Measurements from ENCODE around the gene CASK. TPM values are rescaled to one million over a fixed set of nuclear protein-coding genes. Genes with fewer than 3 reads are reported as not detected.
"Not testable (repeated sequence)": the region's sequence is repeated elsewhere in the genome, so short reads cannot be mapped to it uniquely, and the experiment has no call there.

Gene CASK
- total and polyA plus RNA-seq, 8 donors: 4.7 to 42.5 (median 22.9) TPM

- DNase-seq: no peak
- no peak for TF ChIP-seq CTCF (IDR thresholded peaks at IDR 0.05)
- Histone ChIP-seq H3K4me1 (no peaks in the 10 kb centered on the region), H3K4me3 (no peak overlapping the region), H3K36me3 (no peaks in the 10 kb centered on the region), H3K27ac (no peak overlapping the region), H3K9me3 (no peaks in the 10 kb centered on the region), H3K27me3 (no peaks in the 10 kb centered on the region)
- ATAC-seq: no peak
- intact Hi-C loops (cut with DNase I): no loop called here
- WGBS, 2 donors: 37 to 61% methylated on average over 2 of the region's 2 CpGs
- no peak for FAIRE-seq
Observed at GRCh38 chrX:41607264-41607832, 316.0 kb downstream of the CASK start.

- WGBS, 2 donors: 88 to 98% methylated on average over 4 of the region's 4 CpGs
- H3K27ac ChIP-seq; ATAC-seq; H3K27me3 ChIP-seq; H3K4me1 ChIP-seq; FAIRE-seq; H3K9me3 ChIP-seq; intact Hi-C loops (cut with DNase I); H3K36me3 ChIP-seq; DNase-seq; H3K4me3 ChIP-seq: not testable (repeated sequence)
Observed at GRCh38 chrX:41606057-41606456, 317.3 kb downstream of the CASK start.

GRCh38 chrX:41604766-41605543 lies 318.4 kb downstream of the CASK start:
- no peak for ATAC-seq

GRCh38 chrX:41604177-41604576 lies 319.2 kb downstream of the CASK start:
- DNase-seq: no peak
- Histone ChIP-seq H3K27ac (no peak overlapping the region), H3K4me3 (no peak overlapping the region), H3K4me1 (no peaks in the 10 kb centered on the region), H3K27me3 (no peaks in the 10 kb centered on the region), H3K9me3 (no peaks in the 10 kb centered on the region), H3K36me3 (no peaks in the 10 kb centered on the region)
- WGBS, 2 donors: 80 to 85% methylated on average over 2 of the region's 2 CpGs
- FAIRE-seq: no peak
- intact Hi-C loops (cut with DNase I): no loop called here
- ATAC-seq: no peak
- no peak for TF ChIP-seq CTCF (IDR thresholded peaks at IDR 0.05)

More at GRCh38 chrX:41604766-41605543, 318.4 kb downstream of the CASK start:
- no peak overlapping the region for H3K4me3 ChIP-seq
- no peaks in the 10 kb centered on the region for H3K27me3 ChIP-seq
- DNase-seq (no peak), FAIRE-seq (peak; percentile 88)
- no peaks in the 10 kb centered on the region for H3K9me3 ChIP-seq
- H3K4me1 ChIP-seq: no peaks in the 10 kb centered on the region
- H3K36me3 ChIP-seq: no peaks in the 10 kb centered on the region
- 74 to 92% methylated on average over 1 of the region's 1 CpG for WGBS, 2 donors
- TF ChIP-seq CTCF (IDR thresholded peaks at IDR 0.05): no peak
- intact Hi-C loops (cut with DNase I): no loop called here
- no peak overlapping the region for H3K27ac ChIP-seq

- Histone ChIP-seq H3K27me3 (no peaks in the 10 kb centered on the region), H3K4me3 (no peak overlapping the region), H3K9me3 (no peaks in the 10 kb centered on the region), H3K36me3 (no peaks in the 10 kb centered on the region), H3K4me1 (no peaks in the 10 kb centered on the region), H3K27ac (no peak overlapping the region)
- no peak for ATAC-seq
- FAIRE-seq: no peak
- intact Hi-C loops (cut with DNase I): no loop called here
- TF ChIP-seq CTCF (IDR thresholded peaks at IDR 0.05): no peak
- 35 to 51% methylated on average over 1 of the region's 1 CpG for WGBS, 2 donors
- DNase-seq: no peak
Observed at GRCh38 chrX:41603596-41603995, 319.8 kb downstream of the CASK start.
